Embryonic facial prominence (tissue), 1 donor: ENCODE measurements around the gene CENPP.

Experiments
- DNase-seq: peaks from one replicate; pipeline ENCODE4 v3.0.0-alpha.2; 2016; ENCODE audit errors: extremely low spot score

Gene CENPP

DNA sequence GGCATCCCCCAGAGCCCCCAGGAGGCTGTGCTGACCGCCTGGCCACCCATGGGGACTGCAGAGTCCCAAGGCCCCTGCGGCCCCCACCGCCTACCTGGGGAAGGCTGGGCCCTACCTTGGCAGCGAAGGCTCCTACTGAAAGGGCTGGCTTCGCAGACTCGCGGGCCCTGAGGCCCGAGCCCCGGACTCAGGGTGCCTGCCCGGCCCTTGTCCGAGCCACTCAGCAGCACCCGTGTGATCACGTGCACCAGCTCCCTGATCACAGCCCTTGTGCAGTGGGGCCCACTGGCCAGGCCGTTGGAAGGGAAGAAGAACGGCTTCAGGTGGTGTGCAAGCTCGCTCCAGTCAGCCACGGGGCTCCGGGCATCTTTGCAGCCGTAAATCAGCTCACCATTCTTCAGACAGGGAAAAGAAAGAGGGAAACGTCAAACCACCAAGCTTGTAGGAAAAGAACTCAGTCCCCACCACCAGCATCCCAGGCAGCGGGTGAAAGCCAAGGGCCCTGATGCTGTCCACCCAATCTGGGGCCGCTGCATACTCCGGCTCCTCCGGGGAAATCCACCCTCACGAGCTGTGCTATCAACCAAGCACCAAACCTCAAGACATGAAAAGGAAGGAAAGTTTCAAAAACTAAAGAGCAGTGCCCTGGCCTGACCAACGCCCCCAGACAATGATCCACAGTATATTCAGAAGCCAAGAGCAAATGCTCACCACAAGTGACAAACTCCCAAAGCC lies 312.3 kb downstream of the CENPP start:
- no peak for DNase-seq

GRCh38 chr9:92638621-92639101 lies 312.9 kb downstream of the CENPP start:
- no peak for DNase-seq

- DNase-seq = no peak
Measured at GRCh38 chr9:92639124-92639523, 313.4 kb downstream of the CENPP start.

DNA sequence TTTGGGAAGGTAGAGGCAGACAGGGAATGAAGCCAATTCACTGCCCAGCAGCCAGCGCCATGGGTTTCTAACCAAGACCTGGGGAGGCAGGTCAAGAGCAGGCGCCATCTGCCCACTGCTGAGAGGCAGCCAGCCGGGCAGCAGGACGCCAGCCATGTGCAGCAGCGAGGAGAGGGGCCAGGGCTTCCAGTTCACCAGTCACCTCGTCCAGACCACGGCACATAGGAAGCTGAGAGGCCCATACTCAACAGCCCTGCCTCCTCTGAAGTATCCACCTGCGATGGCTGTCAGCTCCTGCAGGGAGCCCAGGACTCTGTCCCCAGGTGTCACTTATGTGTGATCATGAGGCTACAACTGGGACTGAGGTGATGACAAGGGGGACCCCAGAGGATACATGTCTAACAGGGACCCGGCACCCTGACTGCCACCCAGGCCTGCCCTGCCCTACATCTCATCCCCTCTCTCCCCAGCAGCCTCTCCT lies 314.1 kb downstream of the CENPP start:
- no peak for DNase-seq

DNA sequence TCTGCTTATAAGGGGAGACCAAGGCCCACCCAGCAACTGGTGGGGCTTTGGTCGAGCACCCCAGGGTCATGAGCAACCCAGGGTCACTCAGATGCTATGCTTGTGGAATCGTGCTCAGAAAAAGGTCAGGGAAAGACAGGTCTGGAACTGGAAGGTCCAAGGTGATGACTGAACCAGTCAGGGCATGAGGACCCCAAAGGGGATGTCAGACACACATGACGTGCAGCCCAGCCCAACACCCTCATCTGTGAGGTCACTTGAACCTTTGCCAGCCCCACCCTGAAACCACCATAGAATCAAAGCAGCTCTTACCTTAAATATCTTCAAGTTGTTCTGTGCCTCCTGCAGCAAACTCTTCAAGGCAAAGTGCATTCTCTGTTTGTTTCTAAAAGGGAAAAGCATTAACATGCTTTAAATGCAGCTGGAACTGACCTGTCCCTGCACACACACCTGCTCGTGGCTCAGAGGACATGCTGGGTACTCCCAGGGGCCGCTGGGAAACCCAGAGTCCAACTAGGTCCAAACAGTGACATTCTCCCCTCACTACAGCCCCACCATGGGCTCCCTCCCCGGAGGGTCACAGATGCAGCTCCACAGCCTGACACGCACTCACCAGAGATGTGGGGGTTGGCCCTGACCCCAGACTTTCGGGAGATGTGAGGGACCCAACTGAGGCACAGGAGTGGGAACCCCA lies 314.8 kb downstream of the CENPP start:
- DNase-seq = no peak

DNA sequence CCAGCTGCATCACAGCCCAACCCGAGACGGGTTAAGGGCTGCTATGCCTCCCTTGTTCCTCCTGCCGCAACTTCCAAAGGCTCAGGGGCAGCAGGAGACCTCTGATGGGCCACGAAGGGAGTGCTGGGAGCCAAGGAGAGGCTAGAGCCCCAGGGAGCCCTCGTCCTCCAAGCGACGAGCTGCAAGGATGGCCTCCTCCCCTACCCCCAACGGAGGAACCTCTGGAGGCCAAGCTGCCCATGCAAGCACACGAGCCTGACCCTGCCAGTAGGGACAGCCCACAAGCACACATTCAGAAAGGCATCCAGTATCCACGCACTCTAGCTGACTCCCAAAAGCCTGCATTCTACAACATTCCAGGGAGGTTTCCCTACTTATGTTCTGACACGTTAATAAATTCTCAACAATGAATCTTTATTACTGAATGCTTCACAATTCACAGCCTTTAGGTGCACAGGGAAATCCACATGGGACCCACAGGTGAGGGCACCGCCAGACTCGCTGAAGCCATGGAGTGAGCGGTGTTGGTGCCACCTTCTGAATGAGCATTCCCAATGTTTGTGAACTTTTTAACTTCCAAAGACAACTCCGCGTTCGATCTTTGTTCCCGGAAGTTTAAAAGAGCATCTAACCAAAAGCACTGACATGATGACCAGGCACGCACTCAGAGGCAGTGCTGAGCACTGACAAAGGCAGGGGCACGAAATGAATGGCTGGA lies 315.5 kb downstream of the CENPP start:
- DNase-seq = no peak

DNA sequence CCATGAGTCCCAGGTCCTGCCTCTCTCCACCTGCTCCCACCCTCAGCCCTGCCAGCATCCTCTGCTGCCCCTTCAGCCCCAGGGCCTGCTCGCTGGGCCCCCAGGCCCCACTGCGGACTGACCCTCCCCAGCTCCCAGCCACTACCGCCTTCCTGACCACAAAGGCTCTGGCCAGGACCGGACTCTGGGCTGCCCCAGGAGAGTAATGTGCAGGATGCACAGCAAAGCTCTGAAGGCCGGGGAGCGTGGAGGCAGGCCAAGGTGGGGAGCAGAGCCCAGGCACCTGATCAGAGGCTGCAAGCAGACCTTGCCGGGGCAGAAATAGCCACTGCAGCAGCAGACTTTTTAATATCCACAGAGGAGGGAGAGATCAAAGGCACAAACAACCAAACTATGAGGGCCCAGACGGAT lies 316.3 kb downstream of the CENPP start:
- no peak for DNase-seq

- no peak for DNase-seq
Measured at GRCh38 chr9:92642564-92642963, 316.8 kb downstream of the CENPP start.

- no peak for DNase-seq
Measured at GRCh38 chr9:92644278-92644677, 318.5 kb downstream of the CENPP start.

DNA sequence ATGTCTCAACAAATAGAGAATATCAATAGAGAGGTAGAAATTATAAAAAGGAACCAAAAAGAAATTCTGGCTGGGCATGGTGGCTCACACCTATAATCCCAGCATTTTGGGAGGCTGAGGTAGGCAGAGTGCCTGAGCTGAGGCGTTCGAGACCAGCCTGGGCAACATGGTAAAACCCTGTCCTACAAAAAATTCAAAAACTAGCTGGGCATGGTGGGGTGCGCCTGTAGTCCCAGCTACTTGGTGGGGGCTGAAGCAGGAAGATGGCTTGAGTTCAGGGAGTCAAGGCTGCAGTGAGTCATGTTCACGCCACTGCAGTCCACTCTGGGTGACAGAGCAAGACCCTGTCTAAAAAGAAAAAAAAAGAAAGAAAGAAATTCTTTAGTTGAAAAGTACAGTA lies 319.3 kb downstream of the CENPP start:
- no peak for DNase-seq

DNA sequence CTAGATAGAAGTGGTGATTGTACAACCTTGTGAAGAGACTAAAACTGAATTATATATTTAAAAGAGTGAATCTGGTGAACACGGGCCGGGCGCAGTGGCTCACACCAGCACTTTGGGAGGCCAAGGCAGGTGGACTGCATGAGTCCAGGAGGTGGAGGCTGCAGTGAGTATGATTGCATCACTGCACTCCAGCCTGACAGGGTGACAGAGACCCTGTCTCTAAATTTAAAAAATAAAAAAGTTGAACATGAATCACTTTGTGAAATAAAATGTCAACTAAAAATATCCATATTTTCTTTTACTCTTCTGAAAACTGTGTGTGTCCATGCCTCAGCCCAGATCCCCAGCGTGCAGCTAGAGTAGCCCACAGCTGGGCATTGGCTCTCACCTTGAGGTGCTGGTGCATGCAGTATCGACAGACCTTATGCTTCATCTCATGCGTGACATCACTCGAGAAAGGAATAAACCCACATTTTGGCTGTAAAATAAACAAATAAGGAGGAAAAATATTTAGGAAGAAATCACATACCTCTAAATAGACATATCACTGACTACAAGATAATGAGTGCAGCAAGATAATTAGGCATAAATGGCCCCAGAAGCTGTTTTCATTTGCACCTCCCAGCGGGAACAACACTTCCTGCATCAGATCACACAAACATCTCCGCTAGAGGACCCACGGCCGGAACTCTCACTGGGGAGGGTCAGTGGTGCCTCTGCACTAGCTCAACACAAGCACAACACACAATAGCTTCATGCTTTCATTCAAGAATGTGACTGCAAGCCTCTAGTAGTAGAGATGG lies 322.1 kb downstream of the CENPP start:
- DNase-seq = no peak

DNA sequence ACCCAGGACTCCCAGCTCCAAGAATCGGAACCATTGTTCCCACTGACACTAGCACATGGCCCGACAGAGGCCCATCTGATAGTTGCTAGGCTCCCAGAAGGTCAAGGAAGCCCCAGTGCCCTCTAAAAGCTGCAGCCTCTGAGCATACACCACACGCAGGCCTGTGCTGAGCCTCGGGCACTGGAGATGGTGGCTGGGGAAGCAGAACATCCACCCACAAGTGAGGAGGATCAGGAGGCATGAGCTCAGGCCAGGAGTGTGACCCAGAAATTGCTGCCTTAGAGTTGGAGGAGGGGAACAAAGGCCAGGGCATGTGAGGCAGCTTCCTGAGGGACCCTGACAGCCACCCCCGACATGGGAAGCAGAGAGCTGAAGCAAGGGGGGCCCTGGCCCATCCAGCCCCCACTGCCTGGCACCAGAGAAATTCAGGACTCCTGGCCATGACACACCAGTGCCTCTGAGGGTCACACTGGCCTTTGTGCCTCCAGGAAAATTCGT lies 322.8 kb downstream of the CENPP start:
- no peak for DNase-seq

DNA sequence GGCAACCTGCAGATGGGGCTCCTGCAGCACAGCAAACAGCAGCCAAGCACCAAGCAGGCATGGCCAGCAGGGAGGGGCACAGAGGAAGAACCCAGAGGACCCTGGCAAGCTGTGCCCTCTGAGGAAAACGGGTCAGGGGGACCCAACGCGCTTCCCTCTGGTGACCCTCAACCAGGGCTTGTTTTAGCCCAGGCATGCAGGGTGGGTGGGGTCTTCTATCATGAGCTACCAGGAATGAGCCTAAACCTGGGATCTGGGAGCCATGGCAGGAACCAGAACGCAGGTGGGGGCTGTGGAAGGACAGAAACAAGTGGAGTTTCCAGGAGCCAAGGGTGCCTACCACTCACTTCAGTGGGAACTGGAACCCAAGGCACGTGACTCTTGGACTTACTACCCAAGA lies 323.3 kb downstream of the CENPP start:
- no peak for DNase-seq

DNA sequence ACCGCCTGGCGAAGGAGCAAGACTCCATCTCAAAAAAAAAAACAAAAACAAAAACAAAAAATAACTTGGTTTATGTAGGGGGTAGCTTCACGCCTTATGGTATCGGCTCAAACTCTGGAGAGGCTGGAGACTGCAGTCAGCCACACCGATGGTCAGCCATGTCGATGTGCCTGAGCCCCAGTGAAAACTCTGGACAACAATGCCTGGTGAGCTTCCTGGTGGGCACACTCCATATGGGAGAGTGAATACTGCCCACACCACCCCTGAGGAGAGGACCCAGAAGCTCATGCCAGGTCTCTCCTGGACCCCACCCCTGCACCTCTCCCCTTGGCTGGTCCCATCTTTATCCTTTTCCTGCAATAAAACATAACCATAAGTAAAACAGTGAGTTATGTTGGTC lies 324.5 kb downstream of the CENPP start:
- DNase-seq = no peak

DNA sequence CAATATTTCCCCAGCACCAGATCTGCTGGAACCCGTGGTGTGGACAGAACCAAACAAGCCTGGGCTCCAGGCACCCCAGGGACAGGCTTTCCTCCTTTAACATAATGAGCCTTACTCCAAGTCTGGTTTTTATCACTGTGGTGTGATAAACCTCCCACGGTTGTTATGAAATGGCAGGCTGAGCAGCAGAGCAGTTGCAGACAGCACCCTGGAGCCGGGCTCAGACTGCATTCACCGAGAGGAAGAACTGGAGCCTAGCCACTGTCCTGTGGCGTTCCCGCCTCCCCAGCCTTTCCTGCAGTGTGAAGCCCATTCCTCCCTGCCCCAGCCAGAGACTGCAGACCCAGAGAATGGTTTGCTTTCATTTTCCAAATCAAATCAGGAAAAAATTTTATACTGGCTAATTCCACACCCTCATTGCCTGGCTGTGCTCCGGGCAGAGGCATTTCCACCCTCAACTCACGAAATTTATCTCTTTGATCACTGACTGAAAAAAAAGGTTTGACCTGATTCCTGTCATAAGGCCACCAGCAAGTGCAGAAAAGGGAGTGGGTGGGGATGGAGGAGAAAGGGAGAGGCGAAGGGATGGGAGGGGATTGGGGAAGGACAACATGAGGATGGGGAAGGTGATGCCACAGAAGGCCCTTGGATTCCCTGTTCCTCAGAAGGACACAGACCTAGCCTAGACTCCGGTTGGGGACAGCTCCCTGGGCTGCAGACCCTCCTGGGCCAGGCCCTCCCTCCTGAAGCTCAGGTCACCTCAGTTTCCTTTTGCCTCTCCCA lies 325.3 kb downstream of the CENPP start:
- no peak for DNase-seq

GRCh38 chr9:92652461-92652860 lies 326.7 kb downstream of the CENPP start:
- no peak for DNase-seq

DNA sequence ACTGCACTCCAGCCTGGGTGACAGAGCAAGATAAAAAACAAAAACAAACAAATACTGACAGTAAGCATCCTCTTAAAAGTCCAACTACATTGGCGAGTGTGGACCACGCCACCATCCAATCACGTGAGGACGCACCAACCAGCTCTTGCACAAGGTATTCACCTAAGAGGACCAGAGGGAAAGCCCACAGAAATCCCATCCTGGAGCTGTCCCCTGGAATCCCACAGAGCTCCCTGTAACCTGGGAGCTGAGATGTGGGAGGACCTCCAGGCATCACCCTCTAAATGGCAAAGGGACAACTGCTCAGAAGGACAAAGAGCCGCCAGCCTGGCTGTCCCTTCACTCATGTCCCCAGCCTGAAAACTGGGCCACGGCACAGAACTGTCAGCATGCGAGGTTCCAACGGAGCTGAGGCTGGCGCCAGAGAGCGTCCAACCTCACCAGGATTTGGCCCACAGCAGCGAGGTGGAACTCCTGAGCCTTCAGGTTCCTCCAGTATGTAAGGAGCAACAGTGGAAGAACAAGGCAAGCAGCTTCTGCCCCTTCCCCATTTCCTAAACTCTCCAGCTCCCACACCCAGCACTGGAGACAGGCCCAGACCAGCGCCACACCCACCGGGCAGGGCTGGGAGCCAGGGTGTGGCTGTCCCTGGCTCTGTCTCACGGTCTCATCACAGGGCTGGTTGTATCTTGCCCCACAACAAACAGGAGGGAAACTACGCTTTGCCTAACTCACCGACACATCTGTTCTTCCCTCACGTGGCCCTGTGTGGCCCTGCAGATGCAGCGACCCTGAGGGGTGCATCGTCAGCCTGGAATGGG lies 328.9 kb downstream of the CENPP start:
- DNase-seq = no peak

DNA sequence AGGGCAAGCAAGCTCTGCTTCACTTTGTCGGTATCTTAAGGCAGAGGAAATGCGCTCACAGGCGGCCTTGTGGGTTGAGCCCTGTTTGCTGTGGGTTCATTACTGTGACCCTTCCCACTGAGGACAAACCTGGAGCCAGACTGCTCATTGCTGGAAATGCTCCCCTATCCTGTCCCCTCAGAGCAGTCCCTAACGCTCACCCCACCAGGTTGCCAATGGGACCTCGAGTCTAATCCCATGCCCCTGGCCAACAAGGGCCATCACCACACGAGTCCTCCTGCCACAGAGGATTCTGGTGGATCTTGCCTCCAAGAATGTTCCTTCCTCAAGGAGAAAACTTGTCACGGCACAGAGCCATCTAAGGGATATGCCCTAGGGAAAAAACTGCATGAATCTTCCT lies 329.6 kb downstream of the CENPP start:
- no peak for DNase-seq

GRCh38 chr9:92655896-92656536 lies 330.3 kb downstream of the CENPP start:
- DNase-seq = no peak
